OCI-LY3 (cell line): ENCODE results near the gene CMIP.

Experiments
- EZH2phosphoT487 ChIP-seq: fragments of 200-600 bp; shearing (Covaris generic); IDR thresholded peaks from 2 replicates; pipeline ENCODE4 v1.6.1; 2018; ENCODE audit warnings: antibody characterized with exemption, mixed run types, low read depth
- TF ChIP-seq, protein P1 (sequence below): fragments of 200-600, 300-600 bp; sonication (generic); IDR thresholded peaks from 2 replicates; pipeline ENCODE4 v1.5.1; 2014; ENCODE audit warnings: antibody characterized with exemption, low read length, low read depth

GRCh38 chr16:81696961-81697615 lies 252.5 kb downstream of the CMIP start:
- TF ChIP-seq, protein P1, sequence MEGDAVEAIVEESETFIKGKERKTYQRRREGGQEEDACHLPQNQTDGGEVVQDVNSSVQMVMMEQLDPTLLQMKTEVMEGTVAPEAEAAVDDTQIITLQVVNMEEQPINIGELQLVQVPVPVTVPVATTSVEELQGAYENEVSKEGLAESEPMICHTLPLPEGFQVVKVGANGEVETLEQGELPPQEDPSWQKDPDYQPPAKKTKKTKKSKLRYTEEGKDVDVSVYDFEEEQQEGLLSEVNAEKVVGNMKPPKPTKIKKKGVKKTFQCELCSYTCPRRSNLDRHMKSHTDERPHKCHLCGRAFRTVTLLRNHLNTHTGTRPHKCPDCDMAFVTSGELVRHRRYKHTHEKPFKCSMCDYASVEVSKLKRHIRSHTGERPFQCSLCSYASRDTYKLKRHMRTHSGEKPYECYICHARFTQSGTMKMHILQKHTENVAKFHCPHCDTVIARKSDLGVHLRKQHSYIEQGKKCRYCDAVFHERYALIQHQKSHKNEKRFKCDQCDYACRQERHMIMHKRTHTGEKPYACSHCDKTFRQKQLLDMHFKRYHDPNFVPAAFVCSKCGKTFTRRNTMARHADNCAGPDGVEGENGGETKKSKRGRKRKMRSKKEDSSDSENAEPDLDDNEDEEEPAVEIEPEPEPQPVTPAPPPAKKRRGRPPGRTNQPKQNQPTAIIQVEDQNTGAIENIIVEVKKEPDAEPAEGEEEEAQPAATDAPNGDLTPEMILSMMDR, result peak; percentile 60
- no peak for TF ChIP-seq EZH2phosphoT487
